Stomach (tissue), 9 donors: ENCODE results near the gene ARID1B. TPM values are rescaled to one million over a fixed set of nuclear protein-coding genes. Genes with fewer than 3 reads are reported as not detected.

Experiments
- DNase-seq, 2 donors: peaks; one replicate each; pipeline versions ENCODE4 v3.0.0 to v3.0.0-alpha.2; 2013 to 2019
- H3K27ac ChIP-seq, 5 donors: fragments of 200-600 bp in 4 of 5; sonication (generic) in 4 of 5; one replicate each; pipeline ENCODE4 v1.5.1; 2013 to 2019; ENCODE audit warnings: mild to moderate bottlenecking in 1 of 5, moderate library complexity in 1 of 5
- H3K27me3 ChIP-seq, 3 donors: fragments of 200-600 bp; sonication (generic); one replicate each; pipeline ENCODE4 v1.5.1; 2017 to 2019; ENCODE audit warnings: mixed run types in 1 of 3
- H3K36me3 ChIP-seq, 4 donors: fragments of 200-600 bp; sonication (generic); 1 replicate in 3 of 4; 2 replicates in 1 of 4; pipeline ENCODE4 v1.5.1; 2016 to 2019
- H3K4me1 ChIP-seq, 4 donors: fragments of 200-600 bp; sonication (generic); one replicate each; pipeline ENCODE4 v1.5.1; 2016 to 2019
- H3K4me3 ChIP-seq, 4 donors: fragments of 200-600 bp; sonication (generic) in 3 of 4; one replicate each; pipeline ENCODE4 v1.5.1; 2016 to 2019; ENCODE audit warnings: mild to moderate bottlenecking in 1 of 4
- H3K9me3 ChIP-seq, 4 donors: fragments of 200-600 bp; sonication (generic); one replicate each; pipeline ENCODE4 v1.5.1; 2016 to 2019
- EP300 ChIP-seq: sonication (generic); formaldehyde crosslinking; IDR thresholded peaks from one replicate; pipeline ENCODE4 v1.6.1; 2017; ENCODE audit warnings: antibody characterized with exemption
- POLR2A ChIP-seq, 4 donors: fragments of 450-650 bp; IDR thresholded peaks; one replicate each; pipeline ENCODE4 v1.6.1; 2016; ENCODE audit warnings: antibody characterized with exemption in 4 of 4, control low read depth in 2 of 4, mild to moderate bottlenecking in 1 of 4, moderate library complexity in 1 of 4
- POLR2AphosphoS5 ChIP-seq, 3 donors: sonication (generic); formaldehyde crosslinking; IDR thresholded peaks; one replicate each; pipeline ENCODE4 v1.6.1; 2016; ENCODE audit warnings: antibody characterized with exemption in 3 of 3
- WGBS, 5 donors: extraction: QIAGEN DNeasy Blood & Tissue Kit in 3 of 5; methylation state at CpG; one replicate each; pipeline versions ENCODE4 v1.1.5 to v1.1.7; 2013 to 2018; 5-methylcytosine and 5-hydroxymethylcytosine counted together
- intact Hi-C: fragments of 100-400 bp; cut with DNase I; formaldehyde crosslinking; loops from one replicate; pipeline ENCODE4 v1.15.1; 2023; ENCODE audit warnings: low total_unique reads
- polyA plus RNA-seq, 3 donors: library from polyadenylated mRNA; stranded (reverse); fragments of 200-250 nt; gene quantifications; one replicate each; pipeline ENCODE4 v1.2.3, GENCODE V29; 2013
- total RNA-seq, 5 donors: library from RNA; depleted of rRNA; stranded (reverse); fragments of >200 nt; gene quantifications; one replicate each; pipeline versions ENCODE4 v1.1.0 to v1.2.3, GENCODE V29; 2014 to 2016
- TF ChIP-seq, protein P1 (sequence below), 7 experiments: fragments of 450-650 bp in 4 of 7; fragments of 200-600 bp in 3 of 7; sonication (generic) in 3 of 7; IDR thresholded peaks; one replicate each; pipeline ENCODE4 v1.5.1; 2016 to 2019; ENCODE audit warnings: antibody characterized with exemption in 7 of 7, control low read depth in 2 of 7, mild to moderate bottlenecking in 1 of 7
- donor health status: healthy with polysubstance abuse.
- donor health status: Bipolar disorder and iron deficiency.
- donor health status: healthy.

The ARID1B gene
- total and polyA plus RNA-seq, 8 donors: 8.8 to 183 (median 48.3) TPM

DNA sequence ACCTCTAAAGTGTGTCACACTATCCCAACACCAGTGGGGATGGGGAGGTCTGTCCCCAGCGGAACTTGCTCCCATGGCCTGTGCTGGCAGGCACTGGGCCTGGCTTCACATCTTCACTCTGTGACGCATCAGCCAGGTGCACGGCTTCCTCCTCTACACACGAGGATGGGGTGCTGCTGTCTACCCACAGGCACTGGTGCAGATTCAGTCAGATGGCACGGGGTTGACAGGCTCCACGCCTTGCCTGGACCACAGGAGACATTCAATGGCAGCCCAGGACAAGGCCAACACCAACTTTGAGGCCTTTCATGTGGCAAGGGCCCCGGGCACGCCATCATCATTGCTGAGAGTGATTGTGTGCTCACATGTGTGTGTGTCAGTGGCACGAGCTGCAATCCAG, 453.7 kb downstream of the ARID1B start:
- H3K9me3 ChIP-seq: no peaks in the 10 kb centered on the region
- no peak for DNase-seq
- H3K4me3 ChIP-seq: no peak overlapping the region
- WGBS, 5 donors: 91 to 97% (median 93%) methylated on average over 4 to 9 of the region's 9 CpGs
- intact Hi-C loops: no loop called here
- no peak for TF ChIP-seq EP300
- TF ChIP-seq, protein P1, sequence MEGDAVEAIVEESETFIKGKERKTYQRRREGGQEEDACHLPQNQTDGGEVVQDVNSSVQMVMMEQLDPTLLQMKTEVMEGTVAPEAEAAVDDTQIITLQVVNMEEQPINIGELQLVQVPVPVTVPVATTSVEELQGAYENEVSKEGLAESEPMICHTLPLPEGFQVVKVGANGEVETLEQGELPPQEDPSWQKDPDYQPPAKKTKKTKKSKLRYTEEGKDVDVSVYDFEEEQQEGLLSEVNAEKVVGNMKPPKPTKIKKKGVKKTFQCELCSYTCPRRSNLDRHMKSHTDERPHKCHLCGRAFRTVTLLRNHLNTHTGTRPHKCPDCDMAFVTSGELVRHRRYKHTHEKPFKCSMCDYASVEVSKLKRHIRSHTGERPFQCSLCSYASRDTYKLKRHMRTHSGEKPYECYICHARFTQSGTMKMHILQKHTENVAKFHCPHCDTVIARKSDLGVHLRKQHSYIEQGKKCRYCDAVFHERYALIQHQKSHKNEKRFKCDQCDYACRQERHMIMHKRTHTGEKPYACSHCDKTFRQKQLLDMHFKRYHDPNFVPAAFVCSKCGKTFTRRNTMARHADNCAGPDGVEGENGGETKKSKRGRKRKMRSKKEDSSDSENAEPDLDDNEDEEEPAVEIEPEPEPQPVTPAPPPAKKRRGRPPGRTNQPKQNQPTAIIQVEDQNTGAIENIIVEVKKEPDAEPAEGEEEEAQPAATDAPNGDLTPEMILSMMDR (IDR thresholded peaks at IDR 0.05): no peak
- TF ChIP-seq POLR2A (IDR thresholded peaks at IDR 0.05): no peak
- TF ChIP-seq POLR2AphosphoS5 (IDR thresholded peaks at IDR 0.05): no peak
- peaks cover 5 to 29% (median 18%) of the 10 kb centered on the region in 4 donors for H3K4me1 ChIP-seq
- H3K27me3 ChIP-seq: peaks cover 0 to 21% (median 14%) of the 10 kb centered on the region in 3 donors
- H3K36me3 ChIP-seq: no peaks in the 10 kb centered on the region
- no peak overlapping the region for H3K27ac ChIP-seq

DNA sequence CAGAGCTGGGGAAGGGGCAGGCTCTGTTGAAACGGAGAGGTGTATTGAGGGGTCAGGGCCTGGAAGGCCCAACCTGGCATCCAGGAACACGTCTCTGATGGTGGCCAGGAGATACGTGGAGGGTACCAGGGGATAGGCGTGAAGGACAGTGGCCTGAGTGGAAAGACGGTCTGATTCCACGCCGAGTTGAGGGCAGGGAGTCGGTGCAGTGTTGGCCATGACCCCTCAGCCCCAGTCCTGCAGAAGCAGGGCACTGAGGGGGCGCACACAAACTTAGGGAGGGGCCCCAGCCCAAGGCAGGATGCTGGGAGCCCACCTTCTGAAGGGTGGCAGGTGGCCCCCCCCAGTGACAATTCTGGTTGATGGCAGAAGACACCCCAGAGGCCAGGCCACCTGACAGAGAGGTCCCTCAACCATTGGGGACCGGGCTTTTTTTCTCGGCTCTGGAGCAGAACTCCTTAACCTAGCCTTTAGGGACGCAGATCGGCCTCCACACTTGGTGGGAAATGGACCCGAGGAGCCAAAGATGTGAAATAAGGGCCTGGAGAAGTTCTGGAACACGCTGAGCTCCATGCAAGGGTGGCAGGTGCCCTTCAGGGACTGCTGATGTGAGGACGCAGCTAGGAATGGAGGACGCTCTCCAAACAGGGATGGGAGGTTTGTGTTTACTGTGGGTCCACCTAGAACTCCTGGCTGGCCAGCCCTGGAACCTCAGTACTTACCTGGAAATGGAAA, 455.1 kb downstream of the ARID1B start:
- intact Hi-C loops: no loop called here
- 95 to 96% (median 96%) methylated on average over 15 to 17 of the region's 17 CpGs for WGBS, 5 donors
- DNase-seq: no peak
- peaks cover 15 to 28% (median 23%) of the 10 kb centered on the region in 4 donors for H3K4me1 ChIP-seq
- H3K4me3 ChIP-seq: no peak overlapping the region
- no peak overlapping the region for H3K27ac ChIP-seq
- H3K27me3 ChIP-seq: peaks cover 0 to 31% (median 23%) of the 10 kb centered on the region in 3 donors
- no peak for TF ChIP-seq EP300
- TF ChIP-seq, protein P1 (IDR thresholded peaks at IDR 0.05): no peak
- TF ChIP-seq POLR2AphosphoS5 (IDR thresholded peaks at IDR 0.05): no peak
- no peak for TF ChIP-seq POLR2A (IDR thresholded peaks at IDR 0.05)
- no peaks in the 10 kb centered on the region for H3K9me3 ChIP-seq
- no peaks in the 10 kb centered on the region for H3K36me3 ChIP-seq

DNA sequence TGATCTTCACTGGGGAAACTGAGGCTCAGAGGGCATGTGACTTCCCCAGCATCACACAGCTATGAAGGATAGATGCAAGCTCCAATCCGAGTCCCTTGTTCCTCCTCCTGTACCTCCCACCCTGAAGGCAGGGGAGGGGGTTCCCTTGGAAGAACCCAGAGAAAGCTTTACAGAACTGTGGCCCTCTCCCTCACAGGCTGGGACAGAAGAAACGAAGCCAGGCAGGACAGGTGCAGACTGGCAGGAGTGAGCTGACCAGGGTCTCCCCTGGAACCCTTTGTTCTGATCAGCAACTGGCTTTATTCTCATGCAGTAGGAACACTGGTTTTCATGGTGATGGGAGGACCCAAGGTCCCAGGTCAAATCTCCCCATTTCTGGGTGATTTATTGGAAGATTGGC, 456.0 kb downstream of the ARID1B start:
- no peak overlapping the region for H3K27ac ChIP-seq
- peaks cover 0 to 31% (median 23%) of the 10 kb centered on the region in 3 donors for H3K27me3 ChIP-seq
- no peaks in the 10 kb centered on the region for H3K36me3 ChIP-seq
- H3K4me3 ChIP-seq: no peak overlapping the region
- 67 to 94% (median 83%) methylated on average over 2 of the region's 2 CpGs for WGBS, 5 donors
- no peak for TF ChIP-seq EP300
- TF ChIP-seq, protein P1 (IDR thresholded peaks at IDR 0.05): no peak
- TF ChIP-seq POLR2A (IDR thresholded peaks at IDR 0.05): no peak
- TF ChIP-seq POLR2AphosphoS5 (IDR thresholded peaks at IDR 0.05): no peak
- intact Hi-C loops: no loop called here
- no peak for DNase-seq
- H3K9me3 ChIP-seq: no peaks in the 10 kb centered on the region
- H3K4me1 ChIP-seq: peaks cover 15 to 28% (median 22%) of the 10 kb centered on the region in 4 donors

DNA sequence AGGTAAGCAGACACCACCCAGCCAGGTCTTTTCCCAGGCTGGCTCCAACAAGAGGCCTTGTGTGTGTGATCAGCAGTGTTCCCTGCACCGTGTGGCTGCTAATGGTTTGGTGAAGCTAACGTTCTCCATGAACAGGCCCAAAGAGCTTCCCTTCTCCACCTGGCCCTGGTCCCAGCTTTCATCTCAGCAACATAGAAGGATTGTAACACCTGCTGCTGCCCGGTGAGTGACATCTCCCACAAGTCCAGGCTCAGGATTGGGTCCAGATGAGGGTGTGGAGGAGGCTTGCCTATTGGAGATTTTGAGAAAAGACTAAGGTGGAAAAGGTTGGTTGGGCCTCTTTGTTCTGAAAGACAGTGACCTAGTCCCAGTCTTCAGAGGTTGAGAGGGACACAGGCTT, 456.5 kb downstream of the ARID1B start:
- intact Hi-C loops: no loop called here
- Histone ChIP-seq H3K9me3 (no peaks in the 10 kb centered on the region), H3K4me3 (no peak overlapping the region), H3K36me3 (no peaks in the 10 kb centered on the region), H3K27me3 (peaks cover 0 to 31% (median 23%) of the 10 kb centered on the region in 3 donors), H3K4me1 (peaks cover 15 to 28% (median 22%) of the 10 kb centered on the region in 4 donors), H3K27ac (no peak overlapping the region)
- no peak for DNase-seq
- TF ChIP-seq EP300 (no peak), POLR2A (IDR thresholded peaks at IDR 0.05) (no peak)
- WGBS, 5 donors: 84 to 93% (median 88%) methylated on average over 2 to 3 of the region's 3 CpGs

DNA sequence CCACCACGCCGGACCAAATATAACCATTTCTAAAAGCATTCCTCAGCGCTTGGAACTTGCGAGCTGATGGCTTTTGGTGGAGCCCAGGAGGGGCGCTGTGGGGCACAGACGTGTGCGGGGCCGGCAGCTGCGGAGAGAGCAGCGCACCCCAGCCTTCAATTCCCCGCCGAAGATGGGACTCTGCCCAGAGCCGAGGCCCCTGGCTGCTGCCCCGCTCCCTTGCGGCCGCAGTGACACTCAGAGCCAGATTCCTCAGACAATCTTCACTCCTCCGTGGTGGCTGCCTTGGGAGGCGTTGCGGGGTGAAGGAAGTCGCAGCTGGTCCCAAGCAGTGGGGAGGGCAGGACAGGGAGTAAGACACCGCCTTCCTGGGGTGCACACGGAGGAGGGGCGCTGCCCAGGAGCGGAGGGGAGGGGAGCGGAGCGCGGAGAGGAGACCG, 458.4 kb downstream of the ARID1B start:
- Histone ChIP-seq H3K9me3 (no peaks in the 10 kb centered on the region), H3K27ac (peak overlapping the region in 4 of 5 donors; percentile 73 to 88 (median 76)), H3K36me3 (no peaks in the 10 kb centered on the region), H3K4me3 (peak overlapping the region; percentile 51 to 69 (median 63)), H3K27me3 (peaks cover 0 to 31% (median 23%) of the 10 kb centered on the region in 3 donors), H3K4me1 (peaks cover 19 to 35% (median 29%) of the 10 kb centered on the region in 4 donors)
- intact Hi-C loops: no loop called here
- WGBS, 5 donors: 0 to 1% (median 1%) methylated on average over 10 to 28 of the region's 28 CpGs
- DNase-seq: peak; percentile 59 to 90
- TF ChIP-seq POLR2AphosphoS5 (IDR thresholded peaks at IDR 0.05) (peak; percentile 17 to 42 (median 34)), POLR2A (IDR thresholded peaks at IDR 0.05) (no peak)
- TF ChIP-seq, protein P1 (IDR thresholded peaks at IDR 0.05): peak in 5 of 7 experiments; percentile 46 to 57 (median 54)
